Activated CD4-positive, alpha-beta T cell treated with anti-CD3 and anti-CD28 coated beads, Interleukin-2, amount 10 ng/mL, durations not matched to agents 24 days and 14 days (primary cell): ENCODE data around the gene PTPMT1. TPM values are rescaled to one million over a fixed set of nuclear protein-coding genes. Genes with fewer than 3 reads are reported as not detected.
"Not testable (repeated sequence)": the region's sequence is repeated elsewhere in the genome, so short reads cannot be mapped to it uniquely, and the experiment has no call there.

Source experiments
- DNase-seq: peaks from one replicate; pipeline ENCODE4 v3.0.0; 2022
- H3K27ac Mint-ChIP-seq: one replicate; pipeline ENCODE4 v1.8.0; 2022; ENCODE audit warnings: mild to moderate bottlenecking, mixed read lengths
- H3K27me3 Mint-ChIP-seq: one replicate; pipeline ENCODE4 v1.8.0; 2022; ENCODE audit warnings: mixed read lengths
- H3K36me3 Mint-ChIP-seq: one replicate; pipeline ENCODE4 v1.8.0; 2022; ENCODE audit warnings: low read depth, mild to moderate bottlenecking, mixed read lengths
- H3K4me1 Mint-ChIP-seq: one replicate; pipeline ENCODE4 v1.8.0; 2021; ENCODE audit warnings: mixed read lengths
- H3K4me3 Mint-ChIP-seq: one replicate; pipeline ENCODE4 v1.8.0; 2022; ENCODE audit warnings: mild to moderate bottlenecking, moderate library complexity, mixed read lengths
- H3K9me3 Mint-ChIP-seq: one replicate; pipeline ENCODE4 v1.8.0; 2021; ENCODE audit warnings: mixed read lengths
- intact Hi-C: fragments of 100-400 bp; cut with micrococcal nuclease; formaldehyde crosslinking; loops from one replicate; pipeline ENCODE4 v1.15.1; 2023
- total RNA-seq: library from RNA; stranded (reverse); gene quantifications from 2 replicates; pipeline ENCODE4 v1.2.3, GENCODE V29; 2022

Gene PTPMT1
- 53.9 and 54.9 TPM in 2 replicates for total RNA-seq

DNA sequence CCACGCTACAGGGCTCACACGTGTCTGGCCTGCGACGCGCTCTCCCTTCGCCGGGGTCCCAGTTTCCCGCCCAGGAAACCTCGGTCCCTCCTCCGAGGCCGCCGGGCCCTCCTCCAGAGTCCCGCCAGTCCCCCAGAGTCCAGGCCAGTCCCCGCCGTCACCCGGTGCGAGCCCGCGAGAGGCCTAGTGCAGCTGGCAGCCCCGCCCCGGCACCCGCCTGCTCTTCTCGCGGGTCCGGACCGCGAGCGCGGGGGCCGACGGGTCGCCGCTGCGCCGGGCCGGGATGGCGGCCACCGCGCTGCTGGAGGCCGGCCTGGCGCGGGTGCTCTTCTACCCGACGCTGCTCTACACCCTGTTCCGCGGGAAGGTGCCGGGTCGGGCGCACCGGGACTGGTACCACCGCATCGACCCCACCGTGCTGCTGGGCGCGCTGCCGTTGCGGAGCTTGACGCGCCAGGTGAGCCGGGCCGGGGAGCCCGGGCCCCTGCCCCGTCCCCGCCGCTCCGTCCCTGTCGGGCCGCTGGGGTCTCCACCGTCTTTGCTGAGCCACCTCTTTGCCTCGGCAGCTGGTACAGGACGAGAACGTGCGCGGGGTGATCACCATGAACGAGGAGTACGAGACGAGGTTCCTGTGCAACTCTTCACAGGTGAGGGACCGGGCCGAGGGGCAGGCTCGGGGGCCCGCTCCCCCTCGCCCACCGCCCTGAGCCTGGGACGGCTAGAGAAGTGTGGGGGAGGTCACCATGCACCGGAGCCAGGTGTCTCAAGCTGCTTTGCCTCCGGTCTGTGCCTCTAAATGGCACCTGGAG, at the start of gene PTPMT1:
TSS of gene PTPMT1 (plus strand) at position 260 of the 809 bp plus-strand sequence. CDS start at position 284, 24 bp downstream.
- no peaks in the 10 kb centered on the region for H3K9me3 Mint-ChIP-seq
- DNase-seq = peak; percentile 92
- H3K27me3 Mint-ChIP-seq = no peaks in the 10 kb centered on the region
- peak within 1 kb of the TSS; percentile 89 for H3K4me3 Mint-ChIP-seq
- peaks cover 16% of the 10 kb centered on the region for H3K4me1 Mint-ChIP-seq
- H3K36me3 Mint-ChIP-seq = peaks cover 19% of the 10 kb centered on the region
- intact Hi-C loops = loop anchor here (1.0 kb wide), 2 partner anchors 12 to 13 kb away; partner anchors contain the start of genes CELF1 and KBTBD4
- H3K27ac Mint-ChIP-seq = peak within 1 kb of the TSS; percentile 87

DNA sequence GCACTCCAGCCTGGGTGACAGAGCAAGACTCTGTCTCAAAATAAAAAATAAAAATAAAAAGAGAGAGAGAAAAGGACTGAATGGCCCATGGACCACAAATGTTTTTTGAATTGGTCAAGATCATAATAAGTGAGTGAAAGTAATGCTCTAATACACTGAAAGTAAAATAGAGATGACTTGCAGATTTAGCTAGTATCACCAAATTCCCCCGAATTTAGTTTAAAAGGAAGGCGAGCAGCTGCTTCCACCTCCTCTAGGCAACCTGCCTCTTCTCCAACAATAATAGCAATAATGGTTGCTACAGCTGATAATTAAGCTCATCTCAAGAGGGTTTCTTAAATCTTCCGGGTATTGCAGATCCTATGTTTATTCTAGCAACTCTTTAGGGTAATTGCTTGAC, 49.2 kb upstream of the PTPMT1 start:
- DNase-seq = no peak
- intact Hi-C loops = no loop called here
- Mint-ChIP-seq H3K4me3 (no peak overlapping the region), H3K4me1 (peaks cover 50% of the 10 kb centered on the region), H3K36me3 (peaks cover 10% of the 10 kb centered on the region), H3K9me3 (no peaks in the 10 kb centered on the region), H3K27ac (no peak overlapping the region), H3K27me3 (no peaks in the 10 kb centered on the region)

GRCh38 chr11:47516984-47517853, 48.2 kb upstream of the PTPMT1 start:
- Mint-ChIP-seq H3K27ac (no peak overlapping the region), H3K36me3 (peaks cover 10% of the 10 kb centered on the region), H3K4me1 (peaks cover 48% of the 10 kb centered on the region), H3K27me3 (no peaks in the 10 kb centered on the region), H3K4me3 (no peak overlapping the region), H3K9me3 (no peaks in the 10 kb centered on the region)
- intact Hi-C loops = no loop called here
- no peak for DNase-seq

GRCh38 chr11:47518212-47518964, 47.0 kb upstream of the PTPMT1 start:
- H3K9me3 Mint-ChIP-seq = no peaks in the 10 kb centered on the region
- peaks cover 10% of the 10 kb centered on the region for H3K36me3 Mint-ChIP-seq
- intact Hi-C loops = no loop called here
- H3K27me3 Mint-ChIP-seq = no peaks in the 10 kb centered on the region
- peaks cover 49% of the 10 kb centered on the region for H3K4me1 Mint-ChIP-seq
- H3K27ac Mint-ChIP-seq = peak overlapping the region; percentile 60
- H3K4me3 Mint-ChIP-seq = peak overlapping the region; percentile 4
- DNase-seq = peak; percentile 61

DNA sequence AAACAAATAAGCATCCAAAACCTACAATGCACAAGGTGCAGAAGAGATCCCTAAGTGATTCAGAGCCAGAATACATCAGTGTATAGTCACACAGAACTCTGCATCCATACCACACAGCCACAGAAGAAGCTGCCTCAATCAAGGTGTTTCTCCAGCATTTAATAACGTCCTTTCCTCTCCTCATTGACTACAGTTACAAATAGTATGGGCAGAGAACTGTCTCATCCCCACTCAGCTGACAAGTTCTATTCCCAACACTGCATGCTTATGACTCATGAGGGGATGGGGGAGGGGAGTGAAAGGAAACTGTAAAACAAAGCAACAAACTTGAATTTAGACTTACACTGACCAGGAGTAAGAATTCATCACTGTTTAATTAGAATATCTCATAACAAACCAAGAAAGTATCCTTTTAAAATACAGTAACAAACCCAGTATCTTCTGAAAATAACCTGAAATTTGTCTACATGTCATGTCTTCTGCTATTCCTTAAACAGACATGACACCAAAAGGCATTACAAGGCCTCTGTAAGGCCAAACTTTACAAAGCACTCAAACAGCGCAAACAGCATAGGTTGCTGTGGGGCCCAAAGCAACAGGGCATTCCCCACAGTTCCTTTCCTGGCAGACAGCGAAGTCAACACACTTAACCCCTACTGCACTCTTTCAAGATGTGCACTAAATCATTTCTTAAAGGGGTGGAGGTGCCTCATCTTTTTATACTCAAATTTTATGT, 41.7 kb upstream of the PTPMT1 start:
- Mint-ChIP-seq H3K4me1 (peaks cover 50% of the 10 kb centered on the region), H3K9me3 (no peaks in the 10 kb centered on the region), H3K27me3 (no peaks in the 10 kb centered on the region), H3K27ac (peak overlapping the region; percentile 85), H3K36me3 (peaks cover 4% of the 10 kb centered on the region), H3K4me3 (peak overlapping the region; percentile 64)
- DNase-seq = peak; percentile 83
- intact Hi-C loops = loop anchor here (1.0 to 5.0 kb wide), 5 partner anchors 8 to 139 kb away; partner anchors contain the start of gene CELF1

GRCh38 chr11:47524291-47524874, 41.0 kb upstream of the PTPMT1 start:
- peak overlapping the region; percentile 85 for H3K27ac Mint-ChIP-seq
- intact Hi-C loops = loop anchor here (1.0 to 5.0 kb wide), 4 partner anchors 9 to 138 kb away; partner anchors contain the start of gene CELF1

GRCh38 chr11:47526032-47526431, 39.4 kb upstream of the PTPMT1 start:
- H3K36me3 Mint-ChIP-seq, H3K4me3 Mint-ChIP-seq, intact Hi-C loops, H3K9me3 Mint-ChIP-seq, H3K27me3 Mint-ChIP-seq, DNase-seq: not testable (repeated sequence)
- peak overlapping the region; percentile 67 for H3K27ac Mint-ChIP-seq
- peaks cover 47% of the 10 kb centered on the region for H3K4me1 Mint-ChIP-seq

More at GRCh38 chr11:47524291-47524874, 41.0 kb upstream of the PTPMT1 start:
- Mint-ChIP-seq H3K4me1 (peaks cover 47% of the 10 kb centered on the region), H3K36me3 (peaks cover 4% of the 10 kb centered on the region), H3K9me3 (no peaks in the 10 kb centered on the region), H3K4me3 (peak overlapping the region; percentile 64), H3K27me3 (no peaks in the 10 kb centered on the region)
- DNase-seq = peak; percentile 78

- intact Hi-C loops = no loop called here
- no peak overlapping the region for H3K4me3 Mint-ChIP-seq
- DNase-seq = no peak
- H3K4me1 Mint-ChIP-seq = peaks cover 41% of the 10 kb centered on the region
- H3K9me3 Mint-ChIP-seq = no peaks in the 10 kb centered on the region
- no peak overlapping the region for H3K27ac Mint-ChIP-seq
- H3K36me3 Mint-ChIP-seq = peaks cover 5% of the 10 kb centered on the region
- no peaks in the 10 kb centered on the region for H3K27me3 Mint-ChIP-seq
Measured at GRCh38 chr11:47527186-47527585, 38.2 kb upstream of the PTPMT1 start.

GRCh38 chr11:47529951-47530350, 35.4 kb upstream of the PTPMT1 start:
- no peaks in the 10 kb centered on the region for H3K9me3 Mint-ChIP-seq
- H3K27me3 Mint-ChIP-seq = no peaks in the 10 kb centered on the region
- H3K27ac Mint-ChIP-seq = no peak overlapping the region
- no peak overlapping the region for H3K4me3 Mint-ChIP-seq
- no peak for DNase-seq
- intact Hi-C loops = no loop called here
- H3K4me1 Mint-ChIP-seq = peaks cover 24% of the 10 kb centered on the region
- peaks cover 5% of the 10 kb centered on the region for H3K36me3 Mint-ChIP-seq

DNA sequence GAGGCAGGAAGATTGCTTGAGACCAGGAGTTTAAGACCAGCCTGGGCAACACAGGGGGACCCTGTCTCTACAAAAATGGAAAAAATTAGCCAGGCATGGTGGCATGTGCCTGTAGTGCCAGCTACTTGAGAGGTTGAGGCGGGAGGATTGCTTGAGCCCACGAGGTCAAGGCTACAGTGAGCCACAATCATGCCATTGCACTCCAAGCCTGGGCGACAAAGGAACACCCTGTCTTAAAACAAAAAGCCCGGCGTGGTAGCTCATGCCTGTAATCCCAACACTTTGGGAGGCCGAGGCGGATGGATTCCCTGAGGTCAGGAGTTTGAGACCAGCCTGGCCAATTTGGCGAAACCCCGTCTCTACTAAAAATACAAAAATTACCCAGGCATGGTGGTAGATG, 34.7 kb upstream of the PTPMT1 start:
- DNase-seq, H3K36me3 Mint-ChIP-seq, intact Hi-C loops, H3K27ac Mint-ChIP-seq, H3K27me3 Mint-ChIP-seq, H3K4me3 Mint-ChIP-seq, H3K9me3 Mint-ChIP-seq: not testable (repeated sequence)
- H3K4me1 Mint-ChIP-seq = peaks cover 21% of the 10 kb centered on the region

- Mint-ChIP-seq H3K36me3 (peaks cover 9% of the 10 kb centered on the region), H3K4me1 (peaks cover 15% of the 10 kb centered on the region), H3K27me3 (no peaks in the 10 kb centered on the region), H3K27ac (no peak overlapping the region), H3K4me3 (no peak overlapping the region), H3K9me3 (no peaks in the 10 kb centered on the region)
- intact Hi-C loops = no loop called here
- no peak for DNase-seq
Measured at GRCh38 chr11:47531666-47532065, 33.7 kb upstream of the PTPMT1 start.

- Mint-ChIP-seq H3K9me3 (no peaks in the 10 kb centered on the region), H3K36me3 (peaks cover 9% of the 10 kb centered on the region), H3K4me3 (no peak overlapping the region), H3K27me3 (no peaks in the 10 kb centered on the region), H3K4me1 (peaks cover 15% of the 10 kb centered on the region), H3K27ac (no peak overlapping the region)
- intact Hi-C loops = no loop called here
- DNase-seq = no peak
Measured at GRCh38 chr11:47532597-47533213, 32.7 kb upstream of the PTPMT1 start.
